ENCODE results near the gene ZBTB18. TPM values are rescaled to one million over a fixed set of nuclear protein-coding genes. Genes with fewer than 3 reads are reported as not detected.
A peak's percentile ranks its signal among the peaks of the same experiment; 100 is the strongest.

Gene ZBTB18
- total RNA-seq, 1 experiment from 2014 or later = 12.1 TPM

GRCh38 chr1:244075247-244075722, 24.2 kb downstream of the ZBTB18 start:
- H2AFZ ChIP-seq (ENCODE audit: low read length) = no peak overlapping the region
- H4K5ac ChIP-seq (ENCODE audit: insufficient read length, low read depth, low read length) = no peak overlapping the region
- Mint-ChIP-seq H3K36me3 (ENCODE audit: insufficient read depth in 1 of 3, low read depth in 3 of 3) (no peaks in the 10 kb centered on the region), H3K4me1 (peaks cover 17 to 19% of the 10 kb centered on the region in 2 experiments), H3K27me3 (ENCODE audit: low read depth) (peaks cover 10% of the 10 kb centered on the region), H3K27ac (no peak overlapping the region; a peak in 1 of 7 replicates), H3K4me3 (no peak overlapping the region), H3K9me3 (no peaks in the 10 kb centered on the region)
- no peaks in the 10 kb centered on the region for H3K23me2 ChIP-seq (ENCODE audit: insufficient read length, low read depth, low read length, poor library complexity, severe bottlenecking)
- no peak overlapping the region for H3T11ph ChIP-seq (ENCODE audit: low read length)
- H3K9ac ChIP-seq (ENCODE audit: extremely low read depth, insufficient read length, low read length) = no peak overlapping the region
- H2BK12ac ChIP-seq (ENCODE audit: insufficient read length, low read depth, low read length) = no peak overlapping the region
- H3K14ac ChIP-seq (ENCODE audit: insufficient read depth, low read length) = no peak overlapping the region
- no CpG with 5 or more reads among the region's 8 CpGs for WGBS (ENCODE audit: extremely low coverage, insufficient read length, low lambda C conversion rate)
- H3K4ac ChIP-seq (ENCODE audit: low read depth, low read length) = no peak overlapping the region
- no peak overlapping the region for H2AK5ac ChIP-seq (ENCODE audit: insufficient read length, low read length)
- no peaks in the 10 kb centered on the region for H3K27me3 ChIP-seq (ENCODE audit: insufficient read depth, low read length)
- H4K8ac ChIP-seq (replicated peaks; ENCODE audit: insufficient read length, low read depth, low read length) = no peak overlapping the region
- H3K79me2 ChIP-seq (ENCODE audit: insufficient read depth, low read length) = no peaks in the 10 kb centered on the region
- H4K20me1 ChIP-seq (ENCODE audit: control insufficient read depth, insufficient read depth, insufficient read length) = no peaks in the 10 kb centered on the region
- H2BK5ac ChIP-seq (ENCODE audit: insufficient read length, low read length) = no peak overlapping the region
- H3K23ac ChIP-seq (ENCODE audit: insufficient read length, low read depth, low read length) = no peak overlapping the region
- no peak overlapping the region for H2BK20ac ChIP-seq (ENCODE audit: low read depth, low read length, poor library complexity, severe bottlenecking)
- no peak overlapping the region for H3K27ac ChIP-seq (ENCODE audit: insufficient read length, low read depth, low read length)
- no peak for DNase-seq
- TF ChIP-seq CTCF (conservative IDR thresholded peaks at IDR 0.05) = no peak
- H4K91ac ChIP-seq (ENCODE audit: insufficient read length, low read depth, low read length) = no peak overlapping the region
- no peaks in the 10 kb centered on the region for H3K79me1 ChIP-seq (ENCODE audit: insufficient read depth, low read depth, low read length, poor library complexity, severe bottlenecking)
- H2BK15ac ChIP-seq (ENCODE audit: low read depth, low read length) = no peak overlapping the region
- no peak overlapping the region for H2BK120ac ChIP-seq (ENCODE audit: low read depth, low read length, poor library complexity, severe bottlenecking)
- peak overlapping the region; percentile 23 for H3K4me2 ChIP-seq (ENCODE audit: insufficient read depth, insufficient read length, low read length)
- H3K56ac ChIP-seq (ENCODE audit: insufficient read length, low read depth, low read length) = no peak overlapping the region
- no peaks in the 10 kb centered on the region for H3K9me3 ChIP-seq (ENCODE audit: control insufficient read depth, low read depth, low read length)
- H3K4me1 ChIP-seq (ENCODE audit: insufficient read depth, low read length) = peaks cover 5% of the 10 kb centered on the region
- H3K18ac ChIP-seq (ENCODE audit: insufficient read length, low read depth, low read length) = no peak overlapping the region

All from H9 (cell line).